ENCODE measurements around the gene OGFOD3.
"Not testable (repeated sequence)": the region's sequence is repeated elsewhere in the genome, so short reads cannot be mapped to it uniquely, and the experiment has no call there.

Gene OGFOD3

GRCh38 chr17:82424001-82424862 lies 5.8 kb upstream of the OGFOD3 start:
- H3K27ac ChIP-seq (ENCODE audit: low read length) = no peak overlapping the region
- H3K4me3 ChIP-seq (ENCODE audit: low read length) = no peak overlapping the region
- no peaks in the 10 kb centered on the region for H3K4me1 ChIP-seq (ENCODE audit: insufficient read depth, low read length)
- peaks cover 10% of the 10 kb centered on the region; the same call in 1 of the 2 replicates for H3K36me3 ChIP-seq (ENCODE audit: insufficient read depth, low read depth, low read length)
- peaks cover 6% of the 10 kb centered on the region; the same call in 1 of the 2 replicates for H3K27me3 ChIP-seq (ENCODE audit: insufficient read depth, low read length)
- no peaks in the 10 kb centered on the region; the same call in 1 of the 2 replicates for H3K9me3 ChIP-seq (ENCODE audit: insufficient read depth, low read depth, low read length)
- H3K9ac ChIP-seq (ENCODE audit: low read depth, low read length) = no peak overlapping the region

- Histone ChIP-seq H3K27ac (ENCODE audit: low read length) (no peak overlapping the region), H3K27me3 (ENCODE audit: insufficient read depth, low read length) (peaks cover 10% of the 10 kb centered on the region; the same call in 1 of the 2 replicates), H3K9me3 (ENCODE audit: insufficient read depth, low read depth, low read length) (no peaks in the 10 kb centered on the region; the same call in 1 of the 2 replicates), H3K9ac (ENCODE audit: low read depth, low read length) (no peak overlapping the region), H3K36me3 (ENCODE audit: insufficient read depth, low read depth, low read length) (peaks cover 10% of the 10 kb centered on the region; the same call in 1 of the 2 replicates), H3K4me1 (ENCODE audit: insufficient read depth, low read length) (no peaks in the 10 kb centered on the region), H3K4me3 (ENCODE audit: low read length) (peak overlapping the region; percentile 83; the same call in 1 of the 2 replicates)
Observed at GRCh38 chr17:82419540-82419939, 1.2 kb upstream of the OGFOD3 start.

GRCh38 chr17:82416771-82417170 lies 1.6 kb downstream of the OGFOD3 start:
- no peak overlapping the region for H3K9ac ChIP-seq (ENCODE audit: low read depth, low read length)
- H3K4me1 ChIP-seq (ENCODE audit: insufficient read depth, low read length) = no peaks in the 10 kb centered on the region
- no peaks in the 10 kb centered on the region for H3K9me3 ChIP-seq (ENCODE audit: insufficient read depth, low read depth, low read length)

GRCh38 chr17:82416264-82416663 lies 2.1 kb downstream of the OGFOD3 start:
- Histone ChIP-seq H3K4me1 (ENCODE audit: insufficient read depth, low read length) (no peaks in the 10 kb centered on the region), H3K36me3 (ENCODE audit: insufficient read depth, low read depth, low read length) (peaks cover 10% of the 10 kb centered on the region; the same call in 1 of the 2 replicates), H3K9ac (ENCODE audit: low read depth, low read length) (no peak overlapping the region), H3K4me3 (ENCODE audit: low read length) (no peak overlapping the region), H3K27ac (ENCODE audit: low read length) (no peak overlapping the region), H3K9me3 (ENCODE audit: insufficient read depth, low read depth, low read length) (no peaks in the 10 kb centered on the region), H3K27me3 (ENCODE audit: insufficient read depth, low read length) (peaks cover 10% of the 10 kb centered on the region; the same call in 1 of the 2 replicates)

More at GRCh38 chr17:82416771-82417170, 1.6 kb downstream of the OGFOD3 start:
- peaks cover 10% of the 10 kb centered on the region; the same call in 1 of the 2 replicates for H3K27me3 ChIP-seq (ENCODE audit: insufficient read depth, low read length)
- no peak overlapping the region for H3K27ac ChIP-seq (ENCODE audit: low read length)
- peaks cover 10% of the 10 kb centered on the region; the same call in 1 of the 2 replicates for H3K36me3 ChIP-seq (ENCODE audit: insufficient read depth, low read depth, low read length)
- H3K4me3 ChIP-seq (ENCODE audit: low read length) = no peak overlapping the region

GRCh38 chr17:82415786-82416185 lies 2.6 kb downstream of the OGFOD3 start:
- Histone ChIP-seq H3K9ac (ENCODE audit: low read depth, low read length) (no peak overlapping the region), H3K9me3 (ENCODE audit: insufficient read depth, low read depth, low read length) (no peaks in the 10 kb centered on the region), H3K27me3 (ENCODE audit: insufficient read depth, low read length) (peaks cover 10% of the 10 kb centered on the region; the same call in 1 of the 2 replicates), H3K27ac (ENCODE audit: low read length) (no peak overlapping the region), H3K36me3 (ENCODE audit: insufficient read depth, low read depth, low read length) (peaks cover 5% of the 10 kb centered on the region; the same call in 1 of the 2 replicates), H3K4me3 (ENCODE audit: low read length) (no peak overlapping the region), H3K4me1 (ENCODE audit: insufficient read depth, low read length) (no peaks in the 10 kb centered on the region)

- Histone ChIP-seq H3K27ac (ENCODE audit: low read length) (no peak overlapping the region), H3K9me3 (ENCODE audit: insufficient read depth, low read depth, low read length) (no peaks in the 10 kb centered on the region), H3K4me1 (ENCODE audit: insufficient read depth, low read length) (no peaks in the 10 kb centered on the region), H3K36me3 (ENCODE audit: insufficient read depth, low read depth, low read length) (0 out of 2 replicates have a peak, but pooled peaks cover 3% of the 10 kb centered on the region), H3K4me3 (ENCODE audit: low read length) (no peak overlapping the region), H3K27me3 (ENCODE audit: insufficient read depth, low read length) (peaks cover 10% of the 10 kb centered on the region; the same call in 1 of the 2 replicates), H3K9ac (ENCODE audit: low read depth, low read length) (no peak overlapping the region)
Observed at GRCh38 chr17:82415336-82415735, 3.0 kb downstream of the OGFOD3 start.

- Histone ChIP-seq H3K4me1 (ENCODE audit: insufficient read depth, low read length) (no peaks in the 10 kb centered on the region), H3K27me3 (ENCODE audit: insufficient read depth, low read length) (peaks cover 9% of the 10 kb centered on the region; the same call in 1 of the 2 replicates), H3K27ac (ENCODE audit: low read length) (no peak overlapping the region), H3K36me3 (ENCODE audit: insufficient read depth, low read depth, low read length) (no peaks in the 10 kb centered on the region), H3K9ac (ENCODE audit: low read depth, low read length) (no peak overlapping the region), H3K4me3 (ENCODE audit: low read length) (peak overlapping the region; percentile 55; the same call in 1 of the 2 replicates), H3K9me3 (ENCODE audit: insufficient read depth, low read depth, low read length) (no peaks in the 10 kb centered on the region)
Observed at GRCh38 chr17:82414548-82415281, 3.7 kb downstream of the OGFOD3 start.

GRCh38 chr17:82412535-82413520 lies 5.6 kb downstream of the OGFOD3 start:
- H3K27ac ChIP-seq (ENCODE audit: low read length) = no peak overlapping the region
- H3K9ac ChIP-seq (ENCODE audit: low read depth, low read length) = no peak overlapping the region

GRCh38 chr17:82412081-82412480 lies 6.3 kb downstream of the OGFOD3 start:
- H3K4me1 ChIP-seq (ENCODE audit: insufficient read depth, low read length); H3K27ac ChIP-seq (ENCODE audit: low read length); H3K36me3 ChIP-seq (ENCODE audit: insufficient read depth, low read depth, low read length); H3K9ac ChIP-seq (ENCODE audit: low read depth, low read length); H3K4me3 ChIP-seq (ENCODE audit: low read length); H3K27me3 ChIP-seq (ENCODE audit: insufficient read depth, low read length); H3K9me3 ChIP-seq (ENCODE audit: insufficient read depth, low read depth, low read length): not testable (repeated sequence)

More at GRCh38 chr17:82412535-82413520, 5.6 kb downstream of the OGFOD3 start:
- no peaks in the 10 kb centered on the region for H3K4me1 ChIP-seq (ENCODE audit: insufficient read depth, low read length)
- no peaks in the 10 kb centered on the region for H3K9me3 ChIP-seq (ENCODE audit: insufficient read depth, low read depth, low read length)
- no peaks in the 10 kb centered on the region for H3K36me3 ChIP-seq (ENCODE audit: insufficient read depth, low read depth, low read length)
- no peaks in the 10 kb centered on the region for H3K27me3 ChIP-seq (ENCODE audit: insufficient read depth, low read length)
- H3K4me3 ChIP-seq (ENCODE audit: low read length) = no peak overlapping the region

GRCh38 chr17:82411396-82412053 lies 6.9 kb downstream of the OGFOD3 start:
- Histone ChIP-seq H3K27ac (ENCODE audit: low read length) (no peak overlapping the region), H3K4me3 (ENCODE audit: low read length) (no peak overlapping the region), H3K9ac (ENCODE audit: low read depth, low read length) (no peak overlapping the region), H3K36me3 (ENCODE audit: insufficient read depth, low read depth, low read length) (no peaks in the 10 kb centered on the region), H3K4me1 (ENCODE audit: insufficient read depth, low read length) (no peaks in the 10 kb centered on the region), H3K9me3 (ENCODE audit: insufficient read depth, low read depth, low read length) (no peaks in the 10 kb centered on the region), H3K27me3 (ENCODE audit: insufficient read depth, low read length) (no peaks in the 10 kb centered on the region)
